GM13976 (cell line): ENCODE results near the gene COQ10B.

ENCODE experiments used
- DNase-seq: peaks from one replicate; pipeline ENCODE4 v3.0.0; 2012; ENCODE audit warnings: low spot score
- in situ Hi-C: fragments of 300-500 bp; cut with MboI; formaldehyde crosslinking; loops from one replicate; pipeline ENCODE4 v1.12.0; 2022; ENCODE audit warnings: low sequenced_read_pairs, mixed read lengths, inconsistent platforms; ENCODE audit not compliant: unreplicated experiment
- TF ChIP-seq, protein P1 (sequence below): IDR thresholded peaks from 2 replicates; pipeline ENCODE4 v1.5.1; 2012; ENCODE audit warnings: borderline replicate concordance, mild to moderate bottlenecking; ENCODE audit not compliant: insufficient read depth; ENCODE audit errors: extremely low read depth, missing control alignments, control extremely low read depth

COQ10B gene

DNA sequence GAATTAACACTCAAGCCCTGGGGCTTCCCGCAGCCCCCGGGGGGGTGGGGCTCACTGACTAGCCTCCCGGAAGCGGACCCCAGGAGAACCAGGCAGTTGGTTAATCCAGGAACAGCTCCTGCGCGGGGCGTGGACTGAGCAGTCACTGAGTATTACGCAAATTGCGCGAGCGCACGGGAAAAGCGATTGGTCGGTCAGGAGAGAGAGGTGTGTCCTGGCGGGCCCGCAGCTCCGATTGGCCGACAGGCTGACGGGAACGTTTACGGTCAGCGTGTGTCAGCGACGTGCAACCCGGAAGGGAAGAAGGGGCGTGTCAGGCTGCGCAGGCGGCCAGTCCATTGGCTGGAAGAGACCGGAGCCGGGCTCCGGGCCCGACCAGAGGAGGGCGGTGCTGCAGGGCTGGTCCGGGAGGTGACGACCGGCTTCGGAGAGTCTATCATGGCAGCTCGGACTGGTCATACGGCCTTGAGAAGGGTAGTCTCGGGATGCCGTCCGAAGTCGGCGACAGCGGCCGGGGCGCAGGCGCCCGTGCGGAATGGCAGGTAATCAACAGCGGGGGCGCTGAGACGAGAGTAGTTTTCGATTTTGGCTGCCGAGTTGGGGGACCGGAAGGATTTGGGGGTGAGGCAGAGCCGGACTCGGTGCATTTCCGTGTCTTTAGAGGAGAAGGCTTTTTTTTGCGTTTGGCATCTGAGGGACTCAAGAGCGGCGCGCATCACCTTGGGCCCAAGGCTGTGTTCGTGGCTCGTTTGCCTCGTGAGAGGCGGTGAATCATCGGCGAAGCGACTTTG, at the start of gene COQ10B:
Gene COQ10B (plus strand): TSS at position 430 of the 791 bp plus-strand sequence. CDS start 9 bp downstream, at position 439.
- TF ChIP-seq, protein P1, sequence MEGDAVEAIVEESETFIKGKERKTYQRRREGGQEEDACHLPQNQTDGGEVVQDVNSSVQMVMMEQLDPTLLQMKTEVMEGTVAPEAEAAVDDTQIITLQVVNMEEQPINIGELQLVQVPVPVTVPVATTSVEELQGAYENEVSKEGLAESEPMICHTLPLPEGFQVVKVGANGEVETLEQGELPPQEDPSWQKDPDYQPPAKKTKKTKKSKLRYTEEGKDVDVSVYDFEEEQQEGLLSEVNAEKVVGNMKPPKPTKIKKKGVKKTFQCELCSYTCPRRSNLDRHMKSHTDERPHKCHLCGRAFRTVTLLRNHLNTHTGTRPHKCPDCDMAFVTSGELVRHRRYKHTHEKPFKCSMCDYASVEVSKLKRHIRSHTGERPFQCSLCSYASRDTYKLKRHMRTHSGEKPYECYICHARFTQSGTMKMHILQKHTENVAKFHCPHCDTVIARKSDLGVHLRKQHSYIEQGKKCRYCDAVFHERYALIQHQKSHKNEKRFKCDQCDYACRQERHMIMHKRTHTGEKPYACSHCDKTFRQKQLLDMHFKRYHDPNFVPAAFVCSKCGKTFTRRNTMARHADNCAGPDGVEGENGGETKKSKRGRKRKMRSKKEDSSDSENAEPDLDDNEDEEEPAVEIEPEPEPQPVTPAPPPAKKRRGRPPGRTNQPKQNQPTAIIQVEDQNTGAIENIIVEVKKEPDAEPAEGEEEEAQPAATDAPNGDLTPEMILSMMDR = peak; percentile 27
- in situ Hi-C loops = no loop called here
- DNase-seq = peak; percentile 98

DNA sequence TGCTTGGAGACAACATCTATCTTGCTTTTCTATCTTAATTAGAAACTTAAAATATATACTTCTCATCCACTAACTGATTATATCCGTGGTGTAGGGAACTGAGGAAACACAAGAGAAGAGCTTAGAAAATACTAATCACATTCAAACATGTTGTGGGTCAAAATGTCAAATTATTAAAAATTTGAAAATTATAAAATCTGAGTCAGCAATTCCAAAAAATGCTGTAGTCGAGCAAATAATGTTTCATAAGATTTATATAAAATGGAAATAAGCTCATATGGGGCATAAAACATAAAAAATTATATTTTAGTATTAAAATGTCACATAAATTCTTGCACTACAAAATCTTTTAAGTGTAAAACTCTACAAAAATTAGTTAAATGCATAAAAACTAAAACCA, 47.8 kb upstream of the COQ10B start:
- in situ Hi-C loops = no loop called here

DNA sequence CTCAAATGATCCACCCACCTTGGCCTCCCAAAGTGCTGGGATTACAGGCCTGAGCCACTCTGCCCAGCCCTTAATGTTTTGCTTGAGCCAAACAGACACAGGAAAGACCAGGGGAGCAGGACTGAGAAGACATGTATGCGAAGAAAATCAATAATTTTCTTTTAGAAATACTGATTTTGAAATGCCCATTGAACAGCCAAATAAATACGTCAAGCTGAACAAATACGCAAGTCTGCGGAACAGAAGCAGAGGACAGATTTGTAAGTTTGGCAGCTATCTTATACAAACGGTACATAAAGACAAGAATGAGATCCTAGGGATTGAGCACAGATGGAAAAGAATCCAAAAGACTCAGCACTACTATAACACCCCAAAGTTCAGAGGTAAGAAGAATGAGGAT, 39.3 kb upstream of the COQ10B start:
- TF ChIP-seq, protein P1 = no peak
- in situ Hi-C loops = no loop called here
- no peak for DNase-seq

More for the DNA sequence above, 47.8 kb upstream of the COQ10B start:
- TF ChIP-seq, protein P1 = no peak
- no peak for DNase-seq

DNA sequence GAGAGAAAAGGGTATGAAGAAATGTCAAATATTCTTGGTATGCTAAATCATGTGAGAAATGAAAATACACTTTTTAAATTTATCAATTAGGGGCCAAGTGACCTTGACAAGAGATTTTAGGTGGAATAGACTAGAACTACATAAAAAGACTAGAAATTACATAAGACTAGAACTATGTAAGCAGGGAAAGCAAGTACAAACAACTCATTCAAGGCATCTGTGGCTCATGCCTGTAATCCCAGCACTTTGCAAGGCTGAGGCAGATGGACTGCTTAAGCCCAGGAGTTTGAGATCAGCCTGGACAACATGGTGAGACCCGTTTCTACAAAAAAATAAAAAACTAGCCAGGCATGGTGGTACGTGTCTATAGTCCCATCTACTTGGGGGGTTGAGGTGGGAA, 38.8 kb upstream of the COQ10B start:
- DNase-seq = no peak
- TF ChIP-seq, protein P1 = no peak
- in situ Hi-C loops = no loop called here

DNA sequence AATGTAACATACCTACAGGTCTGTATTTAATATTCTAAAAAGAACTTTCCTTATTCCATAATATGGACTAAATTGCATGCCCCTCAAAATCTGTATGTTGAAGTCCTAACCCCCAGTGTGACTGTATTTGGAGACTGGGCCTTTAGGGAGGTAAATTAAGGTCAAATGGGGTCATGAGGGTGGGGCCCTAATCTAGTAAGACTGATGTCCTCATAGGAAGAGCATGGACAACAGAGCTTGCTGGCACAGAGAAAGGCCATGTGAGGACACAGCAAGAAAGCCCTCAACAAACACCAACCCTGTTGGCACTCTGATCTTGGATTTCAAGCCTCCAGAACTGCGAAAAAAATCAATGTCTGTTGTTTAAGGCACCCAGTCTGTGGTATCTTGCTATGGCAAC, 37.1 kb upstream of the COQ10B start:
- no peak for DNase-seq
- in situ Hi-C loops = no loop called here
- TF ChIP-seq, protein P1 = no peak

DNA sequence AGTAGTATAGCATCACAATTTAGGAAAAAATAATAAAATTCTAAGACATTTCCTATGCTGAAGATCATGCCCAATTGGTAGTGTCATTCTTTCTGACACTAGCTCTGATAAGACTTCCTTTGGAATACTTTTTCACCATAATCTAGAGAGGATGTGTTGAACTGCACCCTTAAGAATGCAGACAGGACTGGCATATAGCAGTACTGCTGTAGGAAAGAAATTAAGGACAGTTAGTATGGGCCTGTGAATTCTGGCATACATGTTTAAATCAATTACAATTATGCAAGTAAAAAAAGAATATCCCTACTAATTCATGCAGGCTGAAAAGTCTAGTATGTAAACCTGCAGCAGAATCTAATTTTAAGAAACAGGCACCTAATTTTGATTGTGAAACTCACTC, 33.9 kb upstream of the COQ10B start:
- no peak for DNase-seq
- in situ Hi-C loops = no loop called here
- TF ChIP-seq, protein P1 = no peak

DNA sequence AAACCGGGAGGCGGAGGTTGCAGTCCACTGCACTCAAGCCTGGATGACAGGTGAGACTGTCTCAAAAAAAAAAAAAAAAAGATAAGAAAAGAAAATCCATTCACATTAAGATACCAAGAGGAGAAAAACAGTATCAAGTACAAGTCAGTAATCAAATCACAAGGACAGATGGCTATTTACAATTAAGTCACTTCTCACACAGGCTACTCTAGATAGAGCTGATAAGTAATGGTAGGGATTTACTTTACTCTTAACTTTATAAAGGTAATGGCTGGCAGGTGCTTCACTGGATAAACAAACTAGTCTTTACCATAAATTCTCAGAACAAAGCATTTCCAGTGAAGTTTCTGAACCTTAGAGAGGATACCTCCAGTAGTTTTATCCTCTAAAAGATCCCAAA, 30.0 kb upstream of the COQ10B start:
- TF ChIP-seq, protein P1 = no peak
- in situ Hi-C loops = no loop called here
- no peak for DNase-seq
